ENCODE results near the gene NOX5. TPM values are rescaled to one million over a fixed set of nuclear protein-coding genes. Genes with fewer than 3 reads are reported as not detected.

Gene NOX5
- total and polyA plus RNA-seq, 4 donors = under 0.01 to 0.08 (median 0.01) TPM

- WGBS = 95% methylated on average over 6 of the region's 6 CpGs
- H3K36me3 ChIP-seq (ENCODE audit: control insufficient read depth in 4 of 4, insufficient read depth in 3 of 4, low read depth in 1 of 4, low read length in 3 of 4) = no peaks in the 10 kb centered on the region
- TF ChIP-seq SP1 (IDR thresholded peaks at IDR 0.05) (no peak), RAD21 (IDR thresholded peaks at IDR 0.05) (no peak), EGR1 (IDR thresholded peaks at IDR 0.05; ENCODE audit: low read depth in 2 of 2) (no peak), HNF4G (IDR thresholded peaks at IDR 0.05) (no peak), TAF1 (conservative IDR thresholded peaks at IDR 0.05) (no peak), FOXA2 (IDR thresholded peaks at IDR 0.05) (no peak), REST (IDR thresholded peaks at IDR 0.05) (no peak), NR2F2 (IDR thresholded peaks at IDR 0.05) (no peak), YY1 (IDR thresholded peaks at IDR 0.05) (no peak), GABPA (IDR thresholded peaks at IDR 0.05 in 1 of 2, conservative IDR thresholded peaks at IDR 0.05 in 1 of 2) (no peak), CTCF (IDR thresholded peaks at IDR 0.05; ENCODE audit: low read depth, low read length, missing input control) (no peak)
These were observed 21.8 kb upstream of the NOX5 start for GRCh38 chr15:68992696-68993095.

GRCh38 chr15:68993276-68993675 is 21.2 kb upstream of the NOX5 start:
- no peak overlapping the region for H3K4me3 ChIP-seq (ENCODE audit: low read depth in 1 of 3, low read length in 3 of 3)
- no peak for DNase-seq (ENCODE audit: low spot score)
- no peaks in the 10 kb centered on the region for H3K4me1 ChIP-seq (ENCODE audit: control insufficient read depth in 4 of 4, insufficient read depth in 4 of 4, low read length in 3 of 4)
- no peaks in the 10 kb centered on the region for H3K27me3 ChIP-seq (ENCODE audit: control insufficient read depth in 4 of 4, insufficient read depth in 4 of 4, low read length in 3 of 4)
- no peaks in the 10 kb centered on the region for H3K36me3 ChIP-seq (ENCODE audit: control insufficient read depth in 4 of 4, insufficient read depth in 3 of 4, low read depth in 1 of 4, low read length in 3 of 4)
- 94% methylated on average over 6 of the region's 6 CpGs for WGBS
- no peaks in the 10 kb centered on the region for H3K9me3 ChIP-seq (ENCODE audit: control insufficient read depth in 4 of 4, low read length in 3 of 4)
- no peak overlapping the region for H3K9ac ChIP-seq (ENCODE audit: low read depth in 1 of 2, low read length in 2 of 2)
- no peak for TF ChIP-seq REST (IDR thresholded peaks at IDR 0.05)
- TF ChIP-seq RAD21 (IDR thresholded peaks at IDR 0.05) = no peak
- TF ChIP-seq NR2F2 (IDR thresholded peaks at IDR 0.05) = no peak
- TF ChIP-seq FOXA1 (IDR thresholded peaks at IDR 0.05) = no peak
- no peak for TF ChIP-seq GABPA (IDR thresholded peaks at IDR 0.05 in 1 of 2, conservative IDR thresholded peaks at IDR 0.05 in 1 of 2)
- no peak for TF ChIP-seq HNF4A (conservative IDR thresholded peaks at IDR 0.05)
- no peak for TF ChIP-seq EGR1 (IDR thresholded peaks at IDR 0.05; ENCODE audit: low read depth in 2 of 2)
- no peak for TF ChIP-seq MAX (IDR thresholded peaks at IDR 0.05)
- no peak for TF ChIP-seq JUND (IDR thresholded peaks at IDR 0.05)
- no peak for TF ChIP-seq ZBTB33 (IDR thresholded peaks at IDR 0.05)
- TF ChIP-seq TAF1 (conservative IDR thresholded peaks at IDR 0.05) = no peak
- no peak for TF ChIP-seq FOXA2 (IDR thresholded peaks at IDR 0.05)
- no peak for TF ChIP-seq HNF4G (IDR thresholded peaks at IDR 0.05)
- TF ChIP-seq CTCF (IDR thresholded peaks at IDR 0.05; ENCODE audit: low read depth, low read length, missing input control) = no peak
- no peak for TF ChIP-seq SP1 (IDR thresholded peaks at IDR 0.05)
- no peak for TF ChIP-seq RXRA (IDR thresholded peaks at IDR 0.05)
- no peak for TF ChIP-seq YY1 (IDR thresholded peaks at IDR 0.05)
- H3K27ac ChIP-seq (ENCODE audit: low read depth in 1 of 2, low read length in 2 of 2) = no peak overlapping the region

More at GRCh38 chr15:68992696-68993095, 21.8 kb upstream of the NOX5 start:
- Histone ChIP-seq H3K9ac (ENCODE audit: low read depth in 1 of 2, low read length in 2 of 2) (no peak overlapping the region), H3K27me3 (ENCODE audit: control insufficient read depth in 4 of 4, insufficient read depth in 4 of 4, low read length in 3 of 4) (peaks cover 0 to 1% (median 0%) of the 10 kb centered on the region in 4 donors), H3K9me3 (ENCODE audit: control insufficient read depth in 4 of 4, low read length in 3 of 4) (no peaks in the 10 kb centered on the region), H3K4me3 (ENCODE audit: low read depth in 1 of 3, low read length in 3 of 3) (no peak overlapping the region), H3K4me1 (ENCODE audit: control insufficient read depth in 4 of 4, insufficient read depth in 4 of 4, low read length in 3 of 4) (no peaks in the 10 kb centered on the region), H3K27ac (ENCODE audit: low read depth in 1 of 2, low read length in 2 of 2) (no peak overlapping the region)
- no peak for DNase-seq (ENCODE audit: low spot score)

All from liver (tissue), 9 donors.